GM23338 (cell line): ENCODE data around the gene SRPRA. TPM values are rescaled to one million over a fixed set of nuclear protein-coding genes. Genes with fewer than 3 reads are reported as not detected.

Experiments used
- ATAC-seq: fragments of 200-7000 bp; cut with Tn5 transposase; 3 replicates; pipeline ENCODE4 v1.9.1; 2020
- DNase-seq: peaks from one replicate; pipeline ENCODE4 v3.0.0-alpha.2; 2015; ENCODE audit warnings: low spot score
- H2AFZ ChIP-seq: fragments of 200-600 bp; sonication (generic); 2 replicates; pipeline ENCODE4 v1.8.0; 2016; ENCODE audit warnings: antibody characterized with exemption, mild to moderate bottlenecking, moderate library complexity
- H3F3A ChIP-seq: fragments of 200-600 bp; sonication (generic); replicated peaks from 2 replicates; pipeline ENCODE4 v1.8.0; 2017; ENCODE audit warnings: antibody characterized with exemption, mixed run types, low read depth
- H3K27ac ChIP-seq: fragments of 200-600 bp; sonication (generic); 2 replicates; pipeline ENCODE4 v1.6.1; 2016; ENCODE audit warnings: low read depth
- H3K27me3 ChIP-seq: fragments of 200-600 bp; sonication (generic); 2 replicates; pipeline ENCODE4 v1.8.0; 2016; ENCODE audit warnings: mild to moderate bottlenecking, mixed run types, moderate library complexity; ENCODE audit not compliant: insufficient read depth
- H3K36me3 ChIP-seq: fragments of 200-600 bp; sonication (generic); 2 replicates; pipeline ENCODE4 v1.8.0; 2016; ENCODE audit warnings: mild to moderate bottlenecking; ENCODE audit not compliant: insufficient read depth
- H3K4me1 ChIP-seq: fragments of 200-600 bp; sonication (generic); 2 replicates; pipeline ENCODE4 v1.8.0; 2016; ENCODE audit warnings: mild to moderate bottlenecking, moderate library complexity; ENCODE audit not compliant: insufficient read depth
- H3K4me2 ChIP-seq: fragments of 200-600 bp; sonication (generic); 2 replicates; pipeline ENCODE4 v1.7.1; 2017; ENCODE audit warnings: mixed run types
- H3K4me3 ChIP-seq: fragments of 200-600 bp; sonication (generic); 2 replicates; pipeline ENCODE4 v1.6.1; 2016; ENCODE audit warnings: mixed run types
- H3K79me2 ChIP-seq: fragments of 200-600 bp; sonication (generic); replicated peaks from 2 replicates; pipeline ENCODE4 v1.8.0; 2017; ENCODE audit warnings: mild to moderate bottlenecking; ENCODE audit not compliant: insufficient read depth
- H3K9me2 ChIP-seq: fragments of 200-600 bp; sonication (generic); 2 replicates; pipeline ENCODE4 v1.8.0; 2017; ENCODE audit not compliant: insufficient read depth
- H4K20me1 ChIP-seq: fragments of 200-600 bp; sonication (generic); replicated peaks from 2 replicates; pipeline ENCODE4 v1.8.0; 2017; ENCODE audit warnings: mild to moderate bottlenecking; ENCODE audit not compliant: insufficient read depth
- H3K27ac Mint-ChIP-seq: 2 replicates; pipeline ENCODE4 v1.8.0; 2020; ENCODE audit warnings: inconsistent platforms, mild to moderate bottlenecking, moderate library complexity, mixed read lengths
- H3K27me3 Mint-ChIP-seq: 3 replicates; pipeline ENCODE4 v1.8.0; 2022; ENCODE audit warnings: low read depth, mild to moderate bottlenecking, moderate library complexity, mixed read lengths, inconsistent platforms; ENCODE audit not compliant: insufficient read depth, poor library complexity
- H3K36me3 Mint-ChIP-seq: 3 replicates; pipeline ENCODE4 v1.8.0; 2021; ENCODE audit warnings: low read depth, mild to moderate bottlenecking, inconsistent platforms, moderate library complexity, mixed read lengths
- H3K4me1 Mint-ChIP-seq: 3 replicates; pipeline ENCODE4 v1.8.0; 2020; ENCODE audit warnings: mild to moderate bottlenecking, inconsistent platforms, mixed read lengths
- H3K4me3 Mint-ChIP-seq: 3 replicates; pipeline ENCODE4 v1.8.0; 2021; ENCODE audit warnings: moderate library complexity, mild to moderate bottlenecking, inconsistent platforms, mixed read lengths
- H3K9me3 Mint-ChIP-seq: 3 replicates; pipeline ENCODE4 v1.8.0; 2020; ENCODE audit warnings: moderate library complexity, mild to moderate bottlenecking, inconsistent platforms, mixed read lengths
- EZH2phosphoT487 ChIP-seq: fragments of 200-600 bp; sonication (generic); IDR thresholded peaks from one replicate; pipeline ENCODE4 v1.8.1; 2018; ENCODE audit warnings: antibody characterized with exemption; ENCODE audit not compliant: unreplicated experiment
- POLR2AphosphoS5 ChIP-seq: IDR thresholded peaks from 2 replicates; pipeline ENCODE4 v1.6.1; 2016; ENCODE audit warnings: antibody characterized with exemption, low read depth
- ZNF114 ChIP-seq: fragments of 250-450 bp; sonication (Bioruptor Pico); IDR thresholded peaks from 2 replicates; pipeline ENCODE4 v1.5.0; 2020; ENCODE audit warnings: mild to moderate bottlenecking, moderate library complexity
- polyA plus RNA-seq: library from polyadenylated mRNA; unstranded; fragments of >200 nt; fragmentation: Nextera tagmentation; extraction: Ambion mirVana; gene quantifications from 2 replicates; pipeline ENCODE4 v1.2.1, GENCODE V29; 2016
- total RNA-seq: library from RNA; depleted of rRNA; stranded (reverse); fragments of >200 nt; shearing (Covaris generic); gene quantifications from 2 replicates; pipeline ENCODE4 v1.2.3, GENCODE V29; 2014
- TF ChIP-seq, protein P1 (sequence below): fragments of 250-450 bp; sonication (Bioruptor Pico); IDR thresholded peaks from 2 replicates; pipeline ENCODE4 v1.5.0; 2020; ENCODE audit warnings: mild to moderate bottlenecking, moderate library complexity
- TF ChIP-seq, protein P2 (sequence below): IDR thresholded peaks from one replicate; pipeline ENCODE4 v1.6.1; 2018; ENCODE audit warnings: antibody characterized with exemption; ENCODE audit not compliant: unreplicated experiment

SRPRA gene
- total and polyA plus RNA-seq, 2 experiments from 2014 or later: 27.1 to 53.2 TPM

DNA sequence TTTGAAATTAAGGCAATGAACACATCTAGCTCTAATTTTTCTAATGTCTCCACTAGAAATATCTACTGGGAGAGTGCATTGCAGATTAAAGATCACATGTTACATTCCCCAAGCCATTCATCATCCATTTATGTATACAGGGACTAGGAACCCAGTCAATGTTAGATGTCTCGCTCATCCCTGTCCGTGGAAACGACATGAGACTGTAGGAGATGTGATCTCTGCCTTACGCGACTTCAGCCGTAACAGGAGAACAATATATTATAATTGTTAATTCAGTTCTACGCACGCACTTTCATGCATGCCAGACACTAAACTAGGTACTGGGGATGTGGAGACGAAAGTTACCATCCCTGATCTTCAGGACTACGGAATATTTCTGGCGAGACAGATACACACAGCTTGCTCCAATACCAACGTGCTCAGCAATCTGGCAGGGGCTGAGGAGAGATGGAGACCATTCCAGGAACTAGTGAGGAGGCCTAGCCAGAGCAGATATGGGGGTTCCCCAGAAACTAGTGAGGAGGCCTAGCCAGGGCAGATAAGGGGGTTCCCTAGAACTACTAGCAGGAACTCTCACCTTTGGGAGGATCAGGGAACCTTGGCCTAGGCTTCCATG lies 35.9 kb upstream of the SRPRA start (continued):
- TF ChIP-seq, protein P1, sequence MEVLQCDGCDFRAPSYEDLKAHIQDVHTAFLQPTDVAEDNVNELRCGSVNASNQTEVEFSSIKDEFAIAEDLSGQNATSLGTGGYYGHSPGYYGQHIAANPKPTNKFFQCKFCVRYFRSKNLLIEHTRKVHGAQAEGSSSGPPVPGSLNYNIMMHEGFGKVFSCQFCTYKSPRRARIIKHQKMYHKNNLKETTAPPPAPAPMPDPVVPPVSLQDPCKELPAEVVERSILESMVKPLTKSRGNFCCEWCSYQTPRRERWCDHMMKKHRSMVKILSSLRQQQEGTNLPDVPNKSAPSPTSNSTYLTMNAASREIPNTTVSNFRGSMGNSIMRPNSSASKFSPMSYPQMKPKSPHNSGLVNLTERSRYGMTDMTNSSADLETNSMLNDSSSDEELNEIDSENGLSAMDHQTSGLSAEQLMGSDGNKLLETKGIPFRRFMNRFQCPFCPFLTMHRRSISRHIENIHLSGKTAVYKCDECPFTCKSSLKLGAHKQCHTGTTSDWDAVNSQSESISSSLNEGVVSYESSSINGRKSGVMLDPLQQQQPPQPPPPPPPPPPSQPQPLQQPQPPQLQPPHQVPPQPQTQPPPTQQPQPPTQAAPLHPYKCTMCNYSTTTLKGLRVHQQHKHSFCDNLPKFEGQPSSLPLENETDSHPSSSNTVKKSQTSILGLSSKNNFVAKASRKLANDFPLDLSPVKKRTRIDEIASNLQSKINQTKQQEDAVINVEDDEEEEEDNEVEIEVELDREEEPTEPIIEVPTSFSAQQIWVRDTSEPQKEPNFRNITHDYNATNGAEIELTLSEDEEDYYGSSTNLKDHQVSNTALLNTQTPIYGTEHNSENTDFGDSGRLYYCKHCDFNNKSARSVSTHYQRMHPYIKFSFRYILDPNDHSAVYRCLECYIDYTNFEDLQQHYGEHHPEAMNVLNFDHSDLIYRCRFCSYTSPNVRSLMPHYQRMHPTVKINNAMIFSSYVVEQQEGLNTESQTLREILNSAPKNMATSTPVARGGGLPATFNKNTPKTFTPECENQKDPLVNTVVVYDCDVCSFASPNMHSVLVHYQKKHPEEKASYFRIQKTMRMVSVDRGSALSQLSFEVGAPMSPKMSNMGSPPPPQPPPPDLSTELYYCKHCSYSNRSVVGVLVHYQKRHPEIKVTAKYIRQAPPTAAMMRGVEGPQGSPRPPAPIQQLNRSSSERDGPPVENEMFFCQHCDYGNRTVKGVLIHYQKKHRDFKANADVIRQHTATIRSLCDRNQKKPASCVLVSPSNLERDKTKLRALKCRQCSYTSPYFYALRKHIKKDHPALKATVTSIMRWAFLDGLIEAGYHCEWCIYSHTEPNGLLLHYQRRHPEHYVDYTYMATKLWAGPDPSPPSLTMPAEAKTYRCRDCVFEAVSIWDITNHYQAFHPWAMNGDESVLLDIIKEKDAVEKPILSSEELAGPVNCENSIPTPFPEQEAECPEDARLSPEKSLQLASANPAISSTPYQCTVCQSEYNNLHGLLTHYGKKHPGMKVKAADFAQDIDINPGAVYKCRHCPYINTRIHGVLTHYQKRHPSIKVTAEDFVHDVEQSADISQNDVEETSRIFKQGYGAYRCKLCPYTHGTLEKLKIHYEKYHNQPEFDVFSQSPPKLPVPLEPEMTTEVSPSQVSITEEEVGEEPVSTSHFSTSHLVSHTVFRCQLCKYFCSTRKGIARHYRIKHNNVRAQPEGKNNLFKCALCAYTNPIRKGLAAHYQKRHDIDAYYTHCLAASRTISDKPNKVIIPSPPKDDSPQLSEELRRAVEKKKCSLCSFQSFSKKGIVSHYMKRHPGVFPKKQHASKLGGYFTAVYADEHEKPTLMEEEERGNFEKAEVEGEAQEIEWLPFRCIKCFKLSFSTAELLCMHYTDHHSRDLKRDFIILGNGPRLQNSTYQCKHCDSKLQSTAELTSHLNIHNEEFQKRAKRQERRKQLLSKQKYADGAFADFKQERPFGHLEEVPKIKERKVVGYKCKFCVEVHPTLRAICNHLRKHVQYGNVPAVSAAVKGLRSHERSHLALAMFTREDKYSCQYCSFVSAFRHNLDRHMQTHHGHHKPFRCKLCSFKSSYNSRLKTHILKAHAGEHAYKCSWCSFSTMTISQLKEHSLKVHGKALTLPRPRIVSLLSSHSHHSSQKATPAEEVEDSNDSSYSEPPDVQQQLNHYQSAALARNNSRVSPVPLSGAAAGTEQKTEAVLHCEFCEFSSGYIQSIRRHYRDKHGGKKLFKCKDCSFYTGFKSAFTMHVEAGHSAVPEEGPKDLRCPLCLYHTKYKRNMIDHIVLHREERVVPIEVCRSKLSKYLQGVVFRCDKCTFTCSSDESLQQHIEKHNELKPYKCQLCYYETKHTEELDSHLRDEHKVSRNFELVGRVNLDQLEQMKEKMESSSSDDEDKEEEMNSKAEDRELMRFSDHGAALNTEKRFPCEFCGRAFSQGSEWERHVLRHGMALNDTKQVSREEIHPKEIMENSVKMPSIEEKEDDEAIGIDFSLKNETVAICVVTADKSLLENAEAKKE (CRISPR knock-in tag): no peak
- TF ChIP-seq ZNF114 (CRISPR knock-in tag) (no peak), EZH2phosphoT487 (no peak)

DNA sequence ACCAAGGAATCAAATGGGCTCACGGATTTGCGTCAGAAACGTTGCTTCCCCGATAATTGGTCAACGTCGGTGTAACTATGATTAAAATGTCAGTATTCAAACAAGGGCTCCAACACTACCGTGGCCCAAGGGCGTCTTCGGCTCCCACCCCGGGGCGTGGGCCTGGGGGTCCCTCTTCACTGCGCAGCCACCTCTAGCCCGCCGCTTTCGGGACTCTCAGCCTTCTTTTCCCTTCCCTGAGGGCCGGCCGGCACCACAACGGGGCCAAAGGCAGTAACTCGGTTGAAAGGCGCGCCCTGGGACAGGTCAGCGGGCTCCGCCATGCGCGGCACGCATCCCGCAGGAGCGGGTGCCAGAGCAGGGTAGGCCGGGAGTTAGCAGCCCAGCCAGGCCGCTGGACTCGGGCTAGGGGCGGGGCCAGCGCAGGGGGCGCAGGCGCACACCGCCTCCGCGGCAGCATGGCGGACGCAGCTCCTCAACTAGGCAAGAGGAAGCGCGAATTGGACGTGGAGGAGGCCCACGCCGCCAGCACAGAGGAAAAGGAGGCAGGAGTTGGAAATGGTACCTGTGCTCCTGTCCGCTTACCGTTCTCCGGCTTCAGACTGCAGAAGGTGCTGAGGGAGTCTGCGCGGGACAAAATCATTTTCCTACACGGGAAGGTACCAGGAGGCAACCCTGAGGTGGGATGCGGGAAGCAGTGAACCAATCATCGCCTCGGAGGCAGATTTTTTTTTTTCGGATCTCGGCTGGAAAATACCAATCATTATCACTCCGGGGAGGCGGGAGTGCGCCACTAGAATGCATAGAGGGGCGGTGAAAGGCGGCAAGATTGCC lies 35.1 kb upstream of the SRPRA start, which contains the start of gene DCPS:
Gene DCPS, plus strand, starts transcription at position 438 of the 834 bp plus-strand sequence. Its CDS starts 21 bp downstream, at position 459.
- Histone ChIP-seq H3K9me2 (no peaks in the 10 kb centered on the region), H3K4me1 (no peaks in the 10 kb centered on the region), H3K4me2 (peak within 1 kb of the TSS; percentile 100), H3K27ac (peak within 1 kb of the TSS; percentile 90), H3K27me3 (no peaks in the 10 kb centered on the region), H2AFZ (peak within 1 kb of the TSS; percentile 96), H3K4me3 (peak within 1 kb of the TSS; percentile 95), H3F3A (no peaks in the 10 kb centered on the region), H3K79me2 (peaks cover 22% of the 10 kb centered on the region), H4K20me1 (no peaks in the 10 kb centered on the region), H3K36me3 (no peaks in the 10 kb centered on the region; the same call in 1 of the 2 replicates)
- DNase-seq: peak; percentile 91
- peaks cover 35% of the 10 kb centered on the region for H3K36me3 Mint-ChIP-seq
- H3K4me3 Mint-ChIP-seq: peak within 1 kb of the TSS; percentile 94
- 0 out of 3 replicates have a peak, but pooled peaks cover 2% of the 10 kb centered on the region for H3K9me3 Mint-ChIP-seq
- TF ChIP-seq, protein P2, sequence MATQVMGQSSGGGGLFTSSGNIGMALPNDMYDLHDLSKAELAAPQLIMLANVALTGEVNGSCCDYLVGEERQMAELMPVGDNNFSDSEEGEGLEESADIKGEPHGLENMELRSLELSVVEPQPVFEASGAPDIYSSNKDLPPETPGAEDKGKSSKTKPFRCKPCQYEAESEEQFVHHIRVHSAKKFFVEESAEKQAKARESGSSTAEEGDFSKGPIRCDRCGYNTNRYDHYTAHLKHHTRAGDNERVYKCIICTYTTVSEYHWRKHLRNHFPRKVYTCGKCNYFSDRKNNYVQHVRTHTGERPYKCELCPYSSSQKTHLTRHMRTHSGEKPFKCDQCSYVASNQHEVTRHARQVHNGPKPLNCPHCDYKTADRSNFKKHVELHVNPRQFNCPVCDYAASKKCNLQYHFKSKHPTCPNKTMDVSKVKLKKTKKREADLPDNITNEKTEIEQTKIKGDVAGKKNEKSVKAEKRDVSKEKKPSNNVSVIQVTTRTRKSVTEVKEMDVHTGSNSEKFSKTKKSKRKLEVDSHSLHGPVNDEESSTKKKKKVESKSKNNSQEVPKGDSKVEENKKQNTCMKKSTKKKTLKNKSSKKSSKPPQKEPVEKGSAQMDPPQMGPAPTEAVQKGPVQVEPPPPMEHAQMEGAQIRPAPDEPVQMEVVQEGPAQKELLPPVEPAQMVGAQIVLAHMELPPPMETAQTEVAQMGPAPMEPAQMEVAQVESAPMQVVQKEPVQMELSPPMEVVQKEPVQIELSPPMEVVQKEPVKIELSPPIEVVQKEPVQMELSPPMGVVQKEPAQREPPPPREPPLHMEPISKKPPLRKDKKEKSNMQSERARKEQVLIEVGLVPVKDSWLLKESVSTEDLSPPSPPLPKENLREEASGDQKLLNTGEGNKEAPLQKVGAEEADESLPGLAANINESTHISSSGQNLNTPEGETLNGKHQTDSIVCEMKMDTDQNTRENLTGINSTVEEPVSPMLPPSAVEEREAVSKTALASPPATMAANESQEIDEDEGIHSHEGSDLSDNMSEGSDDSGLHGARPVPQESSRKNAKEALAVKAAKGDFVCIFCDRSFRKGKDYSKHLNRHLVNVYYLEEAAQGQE: peak; percentile 41
- TF ChIP-seq POLR2AphosphoS5 (peak; percentile 95), ZNF114 (CRISPR knock-in tag) (no peak)
- H3K4me1 Mint-ChIP-seq: peaks cover 19% of the 10 kb centered on the region
- H3K27ac Mint-ChIP-seq: peak within 1 kb of the TSS; percentile 99
- peaks cover 5% of the 10 kb centered on the region for H3K27me3 Mint-ChIP-seq
- peak; percentile 97 for ATAC-seq
